D721Med (cell line): ENCODE data around the gene HSF2.

Experiments
- DNase-seq: peaks from one replicate; pipeline ENCODE4 v3.0.0; 2011; ENCODE audit warnings: low spot score; ENCODE audit not compliant: insufficient read length
- FAIRE-seq: peaks from 2 replicates; lab custom pipeline; 2011; peaks lifted over from hg19 to GRCh38; lab: Jason Lieb, UNC
- TF ChIP-seq, protein P1 (sequence below): IDR thresholded peaks from 2 replicates; pipeline ENCODE4 v1.5.1; 2012; ENCODE audit warnings: mild to moderate bottlenecking, control low read depth; ENCODE audit not compliant: insufficient read depth; ENCODE audit errors: missing control alignments

HSF2 gene

DNA sequence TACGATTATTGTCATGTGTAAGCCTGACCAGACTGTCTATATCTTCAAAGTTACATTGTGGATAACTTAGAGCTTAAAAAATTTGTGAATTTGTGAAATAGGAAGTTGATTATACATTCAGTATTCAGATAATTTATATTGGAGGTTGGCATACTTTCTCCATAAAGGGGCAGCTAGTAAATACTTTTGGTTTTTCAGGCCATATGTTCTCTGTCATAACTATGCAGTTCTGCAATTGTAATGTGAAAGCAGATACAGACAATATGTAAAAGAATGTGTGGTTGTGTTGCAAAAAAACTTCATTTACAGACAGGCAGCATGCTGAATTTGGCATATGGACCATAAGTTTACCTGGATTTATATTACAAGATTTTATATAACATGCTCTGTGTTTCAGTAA is 29.3 kb downstream of the HSF2 start:
- DNase-seq (no peak), FAIRE-seq (no peak)
- TF ChIP-seq, protein P1, sequence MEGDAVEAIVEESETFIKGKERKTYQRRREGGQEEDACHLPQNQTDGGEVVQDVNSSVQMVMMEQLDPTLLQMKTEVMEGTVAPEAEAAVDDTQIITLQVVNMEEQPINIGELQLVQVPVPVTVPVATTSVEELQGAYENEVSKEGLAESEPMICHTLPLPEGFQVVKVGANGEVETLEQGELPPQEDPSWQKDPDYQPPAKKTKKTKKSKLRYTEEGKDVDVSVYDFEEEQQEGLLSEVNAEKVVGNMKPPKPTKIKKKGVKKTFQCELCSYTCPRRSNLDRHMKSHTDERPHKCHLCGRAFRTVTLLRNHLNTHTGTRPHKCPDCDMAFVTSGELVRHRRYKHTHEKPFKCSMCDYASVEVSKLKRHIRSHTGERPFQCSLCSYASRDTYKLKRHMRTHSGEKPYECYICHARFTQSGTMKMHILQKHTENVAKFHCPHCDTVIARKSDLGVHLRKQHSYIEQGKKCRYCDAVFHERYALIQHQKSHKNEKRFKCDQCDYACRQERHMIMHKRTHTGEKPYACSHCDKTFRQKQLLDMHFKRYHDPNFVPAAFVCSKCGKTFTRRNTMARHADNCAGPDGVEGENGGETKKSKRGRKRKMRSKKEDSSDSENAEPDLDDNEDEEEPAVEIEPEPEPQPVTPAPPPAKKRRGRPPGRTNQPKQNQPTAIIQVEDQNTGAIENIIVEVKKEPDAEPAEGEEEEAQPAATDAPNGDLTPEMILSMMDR, result no peak

DNA sequence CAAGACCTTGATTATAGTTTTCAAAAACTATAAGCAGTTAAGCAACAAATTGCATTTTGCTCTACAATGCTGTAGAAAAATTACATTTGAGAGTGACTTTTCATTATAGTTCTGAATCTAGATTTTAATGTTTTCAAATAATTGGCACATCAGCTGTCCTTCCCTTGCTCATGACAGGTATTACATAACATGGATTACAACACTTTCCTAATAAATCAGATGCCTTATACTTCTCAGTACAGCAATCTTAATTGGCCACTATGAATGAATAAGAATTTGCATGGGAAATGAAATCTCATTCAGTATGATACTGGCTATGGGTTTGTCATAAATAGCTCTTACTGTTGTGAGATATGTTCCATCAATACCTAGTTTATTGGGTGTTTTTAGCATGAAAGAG is 29.9 kb downstream of the HSF2 start:
- TF ChIP-seq, protein P1, result no peak

DNA sequence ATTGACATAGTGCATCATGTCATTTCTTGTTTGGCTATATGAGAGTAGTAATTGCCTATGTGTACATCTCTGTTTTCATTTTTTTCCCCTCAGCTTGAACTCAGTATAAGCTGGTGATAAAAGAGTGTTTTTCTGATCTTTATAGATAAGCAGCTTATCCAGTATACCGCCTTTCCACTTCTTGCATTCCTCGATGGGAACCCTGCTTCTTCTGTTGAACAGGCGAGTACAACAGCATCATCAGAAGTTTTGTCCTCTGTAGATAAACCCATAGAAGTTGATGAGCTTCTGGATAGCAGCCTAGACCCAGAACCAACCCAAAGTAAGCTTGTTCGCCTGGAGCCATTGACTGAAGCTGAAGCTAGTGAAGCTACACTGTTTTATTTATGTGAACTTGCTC is 32.3 kb downstream of the HSF2 start:
- FAIRE-seq, result peak; percentile 25
- DNase-seq, result no peak
- TF ChIP-seq, protein P1, result no peak

More for the DNA sequence above, 29.9 kb downstream of the HSF2 start:
- DNase-seq (no peak), FAIRE-seq (no peak)

DNA sequence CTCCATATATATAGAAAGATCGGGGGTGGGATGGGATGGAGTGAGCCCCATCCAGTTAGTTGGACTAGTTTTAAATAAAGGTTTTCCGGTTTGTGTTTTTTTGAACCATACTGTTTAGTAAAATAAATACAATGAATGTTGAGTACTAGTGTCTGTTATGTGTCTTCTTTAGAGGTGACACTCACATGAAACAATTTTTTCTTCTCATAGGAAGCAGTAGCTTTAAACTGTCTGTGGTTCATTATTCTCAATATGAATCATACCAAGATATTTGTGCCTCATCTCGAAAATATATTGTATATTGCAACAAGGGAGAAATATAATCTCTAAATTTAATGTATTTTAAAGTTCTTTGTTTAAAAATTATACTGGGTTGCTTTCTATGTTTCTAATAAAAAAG is 33.4 kb downstream of the HSF2 start:
- FAIRE-seq (no peak), DNase-seq (no peak)
- TF ChIP-seq, protein P1, result no peak

DNA sequence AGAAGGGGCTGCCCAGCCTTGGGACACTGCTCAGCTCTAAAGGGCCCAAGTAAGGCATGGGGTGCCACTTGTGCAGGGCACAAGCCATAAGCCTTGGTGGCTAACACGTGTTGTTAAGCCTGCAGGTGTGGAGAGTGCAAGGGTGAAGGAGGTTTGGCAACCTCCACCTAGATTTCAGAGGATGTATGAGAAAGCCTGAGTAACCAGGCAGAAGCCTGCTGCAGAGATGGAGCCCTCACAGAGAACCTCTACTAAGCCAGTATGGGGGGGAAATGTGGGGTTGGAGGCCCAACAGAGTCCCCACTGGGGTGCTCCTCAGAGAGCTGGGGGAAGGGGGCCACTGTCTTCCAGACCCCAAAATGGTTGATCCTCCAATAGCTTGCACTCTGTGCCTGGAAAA is 39.5 kb downstream of the HSF2 start:
- DNase-seq, result no peak
- TF ChIP-seq, protein P1, result no peak
- no peak for FAIRE-seq

DNA sequence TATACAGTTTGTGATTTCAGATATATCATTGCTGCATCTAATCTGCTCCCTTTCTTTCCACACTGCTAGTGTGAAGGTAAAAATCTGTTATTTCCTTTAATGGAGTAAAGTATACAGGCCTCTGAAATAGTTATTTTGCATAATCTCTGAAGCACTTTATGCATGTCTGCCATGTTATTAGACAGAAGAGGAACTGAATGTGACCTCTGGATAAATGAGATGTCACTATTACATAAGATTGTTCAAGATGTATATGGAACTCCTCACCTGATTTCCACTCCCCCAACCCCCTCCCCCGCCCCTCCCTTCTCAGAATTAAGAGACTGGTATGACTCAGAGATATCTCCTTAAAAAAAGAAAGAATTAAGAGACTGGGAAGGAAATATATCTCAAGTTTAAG is 45.8 kb downstream of the HSF2 start:
- FAIRE-seq (no peak), DNase-seq (no peak)
- TF ChIP-seq, protein P1, result no peak

DNA sequence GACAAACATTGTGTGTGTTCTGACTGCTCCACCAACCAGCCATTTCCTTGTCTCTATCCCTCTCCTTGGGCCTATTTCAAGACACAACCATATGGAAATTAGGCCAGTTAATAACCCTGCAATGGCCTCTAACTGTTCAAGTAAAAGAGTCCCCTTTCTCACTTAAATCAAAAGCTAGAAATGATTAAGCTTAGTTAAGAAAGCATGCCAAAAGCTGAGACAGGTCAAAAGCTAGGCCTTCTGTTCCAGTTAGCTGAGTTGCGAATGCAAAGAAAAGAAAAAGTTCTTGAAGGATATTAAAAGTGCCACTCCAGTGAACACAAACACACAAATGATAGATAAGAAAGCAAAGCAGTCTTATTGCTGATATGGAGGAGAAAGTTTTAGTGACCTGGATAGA is 49.6 kb downstream of the HSF2 start:
- no peak for DNase-seq
- FAIRE-seq, result no peak
- TF ChIP-seq, protein P1, result no peak
